ENCODE measurements around the gene CTTN. TPM values are rescaled to one million over a fixed set of nuclear protein-coding genes. Genes with fewer than 3 reads are reported as not detected.
A peak's percentile ranks its signal among the peaks of the same experiment; 100 is the strongest.

Gene CTTN
- 100 to 1,000 TPM; 261 to 536 (median 402) TPM for total RNA-seq

DNA sequence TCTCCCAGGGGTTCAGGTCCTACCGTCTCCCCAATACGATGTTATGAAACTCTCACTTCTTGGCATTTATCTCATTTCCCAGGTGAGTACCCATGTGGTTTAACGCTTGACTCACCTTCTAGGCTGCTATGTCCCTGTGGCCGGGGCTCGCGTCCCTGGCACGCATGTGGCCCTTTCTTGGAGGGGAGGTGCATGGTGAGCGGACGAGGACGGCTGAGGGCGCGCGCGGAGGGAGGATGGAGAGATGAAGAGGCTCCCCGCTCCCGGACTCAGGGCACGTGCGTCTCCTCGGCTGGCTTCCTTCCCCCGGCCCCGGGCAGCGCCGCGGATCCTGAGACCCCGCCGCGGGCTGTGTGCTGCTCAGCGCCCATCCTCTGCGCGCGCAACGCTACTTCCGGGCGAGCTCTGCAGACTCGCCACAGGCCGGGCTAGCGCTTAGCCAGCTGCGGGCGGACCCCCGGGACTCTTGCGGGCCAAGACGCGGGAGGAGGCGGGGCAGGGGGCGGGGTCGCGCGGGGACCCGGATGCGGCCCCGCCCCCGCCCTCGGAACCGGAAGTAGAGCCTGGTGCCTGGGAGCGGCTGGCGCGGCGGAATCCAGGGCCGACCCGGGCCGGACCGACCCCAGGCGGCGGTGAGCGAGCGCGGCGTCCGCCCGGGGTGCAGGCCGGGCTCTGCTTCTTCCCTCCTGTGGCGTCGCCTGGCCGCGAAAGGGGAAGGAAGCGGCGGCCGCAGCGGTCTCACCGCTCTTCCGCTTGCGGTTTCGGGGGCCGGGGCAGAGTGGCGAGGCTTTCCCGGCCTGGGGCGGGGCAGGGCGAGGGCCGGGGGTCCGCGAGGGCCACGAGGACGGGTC, at the start of gene CTTN:
Gene CTTN, plus strand, starts transcription at position 547 of the 851 bp plus-strand sequence. CDS start 8,769 bp downstream, outside the sequence.
- Histone ChIP-seq H3K9me3 (no peaks in the 10 kb centered on the region), H3K36me3 (no peaks in the 10 kb centered on the region), H3K4me1 (peaks cover 0 to 25% (median 17%) of the 10 kb centered on the region in 4 donors), H3K27me3 (no peaks in the 10 kb centered on the region), H3K27ac (peak within 1 kb of the TSS; percentile 67 to 94 (median 84)), H3K4me3 (peak within 1 kb of the TSS; percentile 58 to 96 (median 74))
- peak; percentile 34 to 90 (median 84) for DNase-seq
- TF ChIP-seq POLR2A (IDR thresholded peaks at IDR 0.05): peak; percentile 72 to 78
- TF ChIP-seq, protein P1, sequence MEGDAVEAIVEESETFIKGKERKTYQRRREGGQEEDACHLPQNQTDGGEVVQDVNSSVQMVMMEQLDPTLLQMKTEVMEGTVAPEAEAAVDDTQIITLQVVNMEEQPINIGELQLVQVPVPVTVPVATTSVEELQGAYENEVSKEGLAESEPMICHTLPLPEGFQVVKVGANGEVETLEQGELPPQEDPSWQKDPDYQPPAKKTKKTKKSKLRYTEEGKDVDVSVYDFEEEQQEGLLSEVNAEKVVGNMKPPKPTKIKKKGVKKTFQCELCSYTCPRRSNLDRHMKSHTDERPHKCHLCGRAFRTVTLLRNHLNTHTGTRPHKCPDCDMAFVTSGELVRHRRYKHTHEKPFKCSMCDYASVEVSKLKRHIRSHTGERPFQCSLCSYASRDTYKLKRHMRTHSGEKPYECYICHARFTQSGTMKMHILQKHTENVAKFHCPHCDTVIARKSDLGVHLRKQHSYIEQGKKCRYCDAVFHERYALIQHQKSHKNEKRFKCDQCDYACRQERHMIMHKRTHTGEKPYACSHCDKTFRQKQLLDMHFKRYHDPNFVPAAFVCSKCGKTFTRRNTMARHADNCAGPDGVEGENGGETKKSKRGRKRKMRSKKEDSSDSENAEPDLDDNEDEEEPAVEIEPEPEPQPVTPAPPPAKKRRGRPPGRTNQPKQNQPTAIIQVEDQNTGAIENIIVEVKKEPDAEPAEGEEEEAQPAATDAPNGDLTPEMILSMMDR (IDR thresholded peaks at IDR 0.05): no peak

GRCh38 chr11:70348608-70349007, 49.7 kb upstream of the CTTN start:
- Histone ChIP-seq H3K36me3 (peaks cover 0 to 69% (median 0%) of the 10 kb centered on the region in 3 donors), H3K27me3 (no peaks in the 10 kb centered on the region), H3K27ac (no peak overlapping the region), H3K4me1 (no peaks in the 10 kb centered on the region), H3K9me3 (no peaks in the 10 kb centered on the region), H3K4me3 (no peak overlapping the region)
- TF ChIP-seq POLR2A (IDR thresholded peaks at IDR 0.05): no peak
- TF ChIP-seq, protein P1 (IDR thresholded peaks at IDR 0.05): no peak
- no peak for DNase-seq

DNA sequence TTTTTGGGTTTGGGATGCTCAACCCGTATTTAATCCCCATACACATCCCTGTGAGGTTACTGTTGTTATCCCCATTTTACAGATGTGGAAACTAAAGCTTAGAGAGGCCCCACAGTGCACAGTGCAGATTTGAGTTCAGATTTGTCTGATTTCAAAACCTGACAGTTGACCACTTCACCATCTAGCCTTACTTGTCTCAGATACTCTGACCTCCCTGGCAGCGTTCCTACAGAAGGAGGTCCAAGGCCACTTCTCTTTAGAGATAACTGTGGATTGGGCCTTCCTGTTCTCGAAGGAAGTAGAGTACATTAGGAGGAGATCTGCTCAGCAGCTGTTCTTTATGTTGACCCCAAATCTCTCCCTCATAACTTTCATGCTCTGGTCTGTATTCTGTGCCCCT, 46.7 kb upstream of the CTTN start:
- DNase-seq: no peak
- Histone ChIP-seq H3K36me3 (peaks cover 0 to 71% (median 0%) of the 10 kb centered on the region in 3 donors), H3K4me1 (no peaks in the 10 kb centered on the region), H3K4me3 (no peak overlapping the region), H3K9me3 (no peaks in the 10 kb centered on the region), H3K27me3 (no peaks in the 10 kb centered on the region), H3K27ac (no peak overlapping the region)
- TF ChIP-seq, protein P1 (IDR thresholded peaks at IDR 0.05): no peak
- no peak for TF ChIP-seq POLR2A (IDR thresholded peaks at IDR 0.05)

DNA sequence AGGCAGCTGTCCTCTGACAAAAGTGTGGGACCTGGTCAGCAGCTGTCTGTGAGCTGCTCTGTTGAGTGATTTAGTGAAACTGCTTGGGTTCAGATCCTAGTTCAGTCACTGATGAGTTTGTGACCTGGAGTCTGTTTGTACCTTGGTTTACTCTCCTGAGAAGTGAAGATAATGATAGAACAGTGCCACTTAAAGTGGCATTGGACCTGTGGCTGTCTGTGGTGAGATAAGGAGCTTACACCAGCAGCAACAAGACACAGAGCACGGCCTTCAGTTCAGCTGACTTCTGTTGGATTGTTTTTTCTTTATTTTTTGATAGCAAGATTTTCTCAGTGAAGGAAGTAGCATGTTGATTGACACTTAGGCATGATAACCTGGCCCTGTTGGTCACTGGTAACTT, 46.2 kb upstream of the CTTN start:
- DNase-seq: no peak
- no peak overlapping the region for H3K27ac ChIP-seq
- TF ChIP-seq POLR2A (IDR thresholded peaks at IDR 0.05): no peak
- TF ChIP-seq, protein P1 (IDR thresholded peaks at IDR 0.05): no peak
- no peaks in the 10 kb centered on the region for H3K9me3 ChIP-seq
- peaks cover 0 to 71% (median 0%) of the 10 kb centered on the region in 3 donors for H3K36me3 ChIP-seq
- no peaks in the 10 kb centered on the region for H3K27me3 ChIP-seq
- no peak overlapping the region for H3K4me3 ChIP-seq
- H3K4me1 ChIP-seq: no peaks in the 10 kb centered on the region

- peaks cover 0 to 70% (median 0%) of the 10 kb centered on the region in 3 donors for H3K36me3 ChIP-seq
- no peaks in the 10 kb centered on the region for H3K4me1 ChIP-seq
- DNase-seq: no peak
These were observed 45.7 kb upstream of the CTTN start for GRCh38 chr11:70352601-70353000.

More at GRCh38 chr11:70352601-70353000, 45.7 kb upstream of the CTTN start:
- TF ChIP-seq POLR2A (IDR thresholded peaks at IDR 0.05): no peak
- TF ChIP-seq, protein P1 (IDR thresholded peaks at IDR 0.05): no peak
- Histone ChIP-seq H3K27me3 (no peaks in the 10 kb centered on the region), H3K4me3 (no peak overlapping the region), H3K9me3 (no peaks in the 10 kb centered on the region), H3K27ac (no peak overlapping the region)

Measured in Peyer's patch (tissue), 4 donors.